Caco-2 (cell line): ENCODE data around the gene CARD9. TPM values are rescaled to one million over a fixed set of nuclear protein-coding genes. Genes with fewer than 3 reads are reported as not detected.

Experiments used
- BruUV-seq: library from RNA; stranded (reverse); fragments of 400-500 nt; replicated peaks from 2 replicates; lab custom pipeline; 2021; lab: Mats Ljungman, UMichigan
- CTCF ChIA-PET: fragments of 300-600 bp; sonication (Branson Sonifier 250); formaldehyde crosslinking; loops from one replicate; lab custom pipeline; 2022; ENCODE audit warnings: antibody characterized with exemption; lab: Charles Lee
- POLR2A ChIA-PET: fragments of 300-600 bp; sonication (Branson Sonifier 250); formaldehyde crosslinking; loops from one replicate; lab custom pipeline; 2022; ENCODE audit warnings: antibody characterized with exemption; lab: Charles Lee
- DNase-seq, 2 experiments: peaks; one replicate each; pipeline versions ENCODE4 v3.0.0 to v3.0.0-alpha.2; 2020 to 2022
- H3K27me3 ChIP-seq: replicated peaks from 2 replicates; pipeline ENCODE4 v1.6.0; 2011; ENCODE audit warnings: low read length; ENCODE audit not compliant: control insufficient read depth, insufficient read depth
- H3K36me3 ChIP-seq: 2 replicates; pipeline ENCODE4 v1.5.1; 2011; ENCODE audit warnings: low read length; ENCODE audit not compliant: control insufficient read depth, insufficient read depth
- H3K4me1 ChIP-seq: fragments of 250-450 bp; sonication (Bioruptor Pico); 2 replicates; pipeline ENCODE4 v1.5.1; 2020; ENCODE audit warnings: mild to moderate bottlenecking
- H3K4me3 ChIP-seq: 2 replicates; pipeline ENCODE4 v1.5.1; 2011; ENCODE audit warnings: low read depth, mild to moderate bottlenecking, control low read depth, low read length
- H3K9me3 ChIP-seq: fragments of 250-450 bp; sonication (Bioruptor Pico); 2 replicates; pipeline ENCODE4 v1.5.1; 2020; ENCODE audit warnings: mild to moderate bottlenecking, moderate library complexity
- H3K27ac Mint-ChIP-seq: one replicate; pipeline ENCODE4 v1.8.0; 2022; ENCODE audit warnings: mixed read lengths; ENCODE audit not compliant: unreplicated experiment
- H3K27me3 Mint-ChIP-seq: one replicate; pipeline ENCODE4 v1.8.0; 2022; ENCODE audit warnings: mixed read lengths; ENCODE audit not compliant: insufficient read depth, unreplicated experiment
- H3K36me3 Mint-ChIP-seq: one replicate; pipeline ENCODE4 v1.8.0; 2022; ENCODE audit warnings: mild to moderate bottlenecking, mixed read lengths; ENCODE audit not compliant: insufficient read depth, unreplicated experiment
- H3K4me1 Mint-ChIP-seq: one replicate; pipeline ENCODE4 v1.8.0; 2022; ENCODE audit warnings: low read depth, mixed read lengths; ENCODE audit not compliant: unreplicated experiment
- H3K4me3 Mint-ChIP-seq: one replicate; pipeline ENCODE4 v1.8.0; 2022; ENCODE audit warnings: mild to moderate bottlenecking, moderate library complexity, mixed read lengths; ENCODE audit not compliant: unreplicated experiment
- H3K9me3 Mint-ChIP-seq: one replicate; pipeline ENCODE4 v1.8.0; 2022; ENCODE audit warnings: mixed read lengths; ENCODE audit not compliant: unreplicated experiment
- intact Hi-C: fragments of 100-400 bp; cut with micrococcal nuclease; formaldehyde crosslinking; loops from one replicate; pipeline ENCODE4 v1.10.0; 2022; ENCODE audit not compliant: unreplicated experiment
- total RNA-seq: library from RNA; stranded (reverse); gene quantifications from 2 replicates; pipeline ENCODE4 v1.2.3, GENCODE V29; 2022
- TF ChIP-seq, protein P1 (sequence below), 2 experiments: fragments of 200-600 bp in 1 of 2; IDR thresholded peaks; 1 replicate in 1 of 2; 2 replicates in 1 of 2; pipeline versions ENCODE4 v1.5.1 to v1.8.0; 2011 to 2022; ENCODE audit warnings: antibody characterized with exemption in 1 of 2, control low read depth in 1 of 2, inconsistent platforms in 1 of 2, low read depth in 1 of 2, low read length in 1 of 2, mild to moderate bottlenecking in 1 of 2, moderate library complexity in 1 of 2; ENCODE audit not compliant: insufficient read depth in 1 of 2, severe bottlenecking in 1 of 2, unreplicated experiment in 1 of 2

Gene CARD9
- total RNA-seq, 1 experiment from 2014 or later = 1.7 TPM

DNA sequence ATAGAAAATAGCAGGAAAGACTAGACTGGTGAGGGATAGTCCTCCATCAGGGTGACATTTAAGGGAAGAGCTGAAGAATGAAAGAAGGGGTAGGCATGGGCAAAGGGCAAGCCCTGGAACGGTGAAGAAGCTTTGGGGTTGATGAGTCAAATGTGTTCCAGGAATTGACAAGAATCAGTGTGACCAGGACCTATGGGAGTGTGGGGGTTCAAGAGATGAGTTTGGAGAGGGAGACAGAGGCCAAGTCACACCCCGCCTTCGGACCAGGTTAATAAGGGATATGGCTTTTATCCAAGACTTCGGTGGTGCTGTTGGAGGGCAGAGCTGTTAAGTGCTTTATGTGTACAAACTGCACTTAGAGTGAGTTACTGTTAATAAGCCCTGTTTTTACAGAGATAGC is 37.9 kb upstream of the CARD9 start:
- TF ChIP-seq, protein P1, sequence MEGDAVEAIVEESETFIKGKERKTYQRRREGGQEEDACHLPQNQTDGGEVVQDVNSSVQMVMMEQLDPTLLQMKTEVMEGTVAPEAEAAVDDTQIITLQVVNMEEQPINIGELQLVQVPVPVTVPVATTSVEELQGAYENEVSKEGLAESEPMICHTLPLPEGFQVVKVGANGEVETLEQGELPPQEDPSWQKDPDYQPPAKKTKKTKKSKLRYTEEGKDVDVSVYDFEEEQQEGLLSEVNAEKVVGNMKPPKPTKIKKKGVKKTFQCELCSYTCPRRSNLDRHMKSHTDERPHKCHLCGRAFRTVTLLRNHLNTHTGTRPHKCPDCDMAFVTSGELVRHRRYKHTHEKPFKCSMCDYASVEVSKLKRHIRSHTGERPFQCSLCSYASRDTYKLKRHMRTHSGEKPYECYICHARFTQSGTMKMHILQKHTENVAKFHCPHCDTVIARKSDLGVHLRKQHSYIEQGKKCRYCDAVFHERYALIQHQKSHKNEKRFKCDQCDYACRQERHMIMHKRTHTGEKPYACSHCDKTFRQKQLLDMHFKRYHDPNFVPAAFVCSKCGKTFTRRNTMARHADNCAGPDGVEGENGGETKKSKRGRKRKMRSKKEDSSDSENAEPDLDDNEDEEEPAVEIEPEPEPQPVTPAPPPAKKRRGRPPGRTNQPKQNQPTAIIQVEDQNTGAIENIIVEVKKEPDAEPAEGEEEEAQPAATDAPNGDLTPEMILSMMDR (IDR thresholded peaks at IDR 0.05; ENCODE audit: insufficient read depth in 1 of 2, low read depth in 1 of 2, low read length in 1 of 2, severe bottlenecking in 1 of 2, unreplicated experiment in 1 of 2) = no peak
- intact Hi-C loops = no loop called here
- Mint-ChIP-seq H3K4me1 (peaks cover 16% of the 10 kb centered on the region), H3K27ac (peak overlapping the region; percentile 85), H3K4me3 (peak overlapping the region; percentile 76), H3K27me3 (no peaks in the 10 kb centered on the region), H3K9me3 (no peaks in the 10 kb centered on the region), H3K36me3 (peaks cover 81% of the 10 kb centered on the region)
- POLR2A ChIA-PET = no interaction called here
- no peaks in the 10 kb centered on the region for H3K27me3 ChIP-seq
- peaks cover 12% of the 10 kb centered on the region for H3K4me1 ChIP-seq
- H3K9me3 ChIP-seq = no peaks in the 10 kb centered on the region
- CTCF ChIA-PET = interaction anchor here (0.6 kb wide), 1 partner anchor 27 kb away, joined by 4 read pairs; no protein-coding TSS in a partner anchor
- peaks cover 9% of the 10 kb centered on the region for H3K36me3 ChIP-seq
- peak overlapping the region; percentile 81 for H3K4me3 ChIP-seq
- BruUV-seq = TSS peak; percentile 68
- DNase-seq = no peak

DNA sequence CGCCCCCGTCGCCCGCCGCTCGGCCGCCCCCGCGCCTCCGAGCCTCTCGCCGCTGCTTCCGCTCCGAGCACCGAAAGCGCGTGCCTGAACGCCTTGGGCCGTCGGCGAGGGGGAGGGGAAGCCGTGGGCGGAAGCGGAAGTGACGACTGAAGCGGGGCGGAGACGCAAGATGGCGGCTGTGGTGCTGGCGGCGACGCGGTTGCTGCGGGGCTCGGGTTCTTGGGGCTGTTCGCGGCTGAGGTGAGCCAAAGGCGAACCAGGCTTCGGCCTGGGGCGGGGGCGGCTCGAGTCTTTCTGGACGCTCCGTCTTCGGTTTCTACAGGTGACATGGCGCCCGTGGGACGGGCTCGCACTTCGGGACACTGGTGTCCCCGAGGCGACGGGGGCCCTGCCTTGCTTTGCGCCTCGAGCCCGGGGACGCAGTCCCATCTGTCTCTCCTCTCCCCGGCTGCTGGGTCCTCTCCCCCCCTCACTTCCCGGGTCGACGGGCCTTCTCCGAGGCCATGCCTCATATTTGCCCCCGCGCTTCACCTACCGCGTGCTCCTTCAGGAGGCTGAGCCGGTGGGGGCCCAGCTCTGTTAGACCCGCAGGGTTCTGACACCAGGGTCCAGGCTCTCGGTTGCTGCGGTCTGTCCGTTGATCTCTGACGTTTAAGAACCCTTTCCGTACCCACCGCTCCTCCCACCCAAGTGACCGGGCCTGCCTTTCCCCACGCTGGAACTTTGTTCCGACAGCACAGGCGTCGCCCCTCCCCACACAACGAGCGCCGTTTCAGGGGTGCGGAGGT is 37.2 kb upstream of the CARD9 start, which contains the start of the genes ENTR1 and PMPCA:
ENTR1 (minus strand) TSS at position 115 of the 788 bp plus-strand sequence. CDS start 217 bp downstream, outside the sequence.
PMPCA (plus strand) TSS at position 159 of the 788 bp plus-strand sequence; CDS start at position 170, 11 bp downstream.
- Mint-ChIP-seq H3K36me3 (peaks cover 79% of the 10 kb centered on the region), H3K27me3 (no peaks in the 10 kb centered on the region), H3K4me3 (peak within 1 kb of the TSS; percentile 76), H3K4me1 (peaks cover 16% of the 10 kb centered on the region), H3K27ac (peak within 1 kb of the TSS; percentile 85), H3K9me3 (no peaks in the 10 kb centered on the region)
- no TSS peak for BruUV-seq
- intact Hi-C loops = no loop called here
- peak within 1 kb of the TSS; percentile 81 for H3K4me3 ChIP-seq
- POLR2A ChIA-PET = interaction anchor here (1.3 kb wide), 1 partner anchor 10 kb away, joined by 4 read pairs; no protein-coding TSS in a partner anchor
- TF ChIP-seq, protein P1 (IDR thresholded peaks at IDR 0.05; ENCODE audit: insufficient read depth in 1 of 2, low read depth in 1 of 2, low read length in 1 of 2, severe bottlenecking in 1 of 2, unreplicated experiment in 1 of 2) = no peak
- H3K27me3 ChIP-seq = no peaks in the 10 kb centered on the region
- DNase-seq = peak; percentile 92 to 94
- H3K36me3 ChIP-seq = peaks cover 9% of the 10 kb centered on the region
- H3K4me1 ChIP-seq = peaks cover 12% of the 10 kb centered on the region
- CTCF ChIA-PET = interaction anchor here (1.2 kb wide), 2 partner anchors 48 to 57 kb away, joined by 3 to 5 read pairs; no protein-coding TSS in a partner anchor
- H3K9me3 ChIP-seq = no peaks in the 10 kb centered on the region
